Stimulated activated CD8-positive, alpha-beta memory T cell treated with anti-CD3 and anti-CD28 coated beads, Interleukin-4, amount 100 ng/mL, for 1 hour (primary cell): ENCODE data around the gene ZFPM1.

ENCODE experiments used
- DNase-seq, 2 donors: peaks; one replicate each; pipeline ENCODE4 v3.0.0-alpha.2; 2020; ENCODE audit warnings: low read depth in 2 of 2, low spot score in 1 of 2

ZFPM1 gene

DNA sequence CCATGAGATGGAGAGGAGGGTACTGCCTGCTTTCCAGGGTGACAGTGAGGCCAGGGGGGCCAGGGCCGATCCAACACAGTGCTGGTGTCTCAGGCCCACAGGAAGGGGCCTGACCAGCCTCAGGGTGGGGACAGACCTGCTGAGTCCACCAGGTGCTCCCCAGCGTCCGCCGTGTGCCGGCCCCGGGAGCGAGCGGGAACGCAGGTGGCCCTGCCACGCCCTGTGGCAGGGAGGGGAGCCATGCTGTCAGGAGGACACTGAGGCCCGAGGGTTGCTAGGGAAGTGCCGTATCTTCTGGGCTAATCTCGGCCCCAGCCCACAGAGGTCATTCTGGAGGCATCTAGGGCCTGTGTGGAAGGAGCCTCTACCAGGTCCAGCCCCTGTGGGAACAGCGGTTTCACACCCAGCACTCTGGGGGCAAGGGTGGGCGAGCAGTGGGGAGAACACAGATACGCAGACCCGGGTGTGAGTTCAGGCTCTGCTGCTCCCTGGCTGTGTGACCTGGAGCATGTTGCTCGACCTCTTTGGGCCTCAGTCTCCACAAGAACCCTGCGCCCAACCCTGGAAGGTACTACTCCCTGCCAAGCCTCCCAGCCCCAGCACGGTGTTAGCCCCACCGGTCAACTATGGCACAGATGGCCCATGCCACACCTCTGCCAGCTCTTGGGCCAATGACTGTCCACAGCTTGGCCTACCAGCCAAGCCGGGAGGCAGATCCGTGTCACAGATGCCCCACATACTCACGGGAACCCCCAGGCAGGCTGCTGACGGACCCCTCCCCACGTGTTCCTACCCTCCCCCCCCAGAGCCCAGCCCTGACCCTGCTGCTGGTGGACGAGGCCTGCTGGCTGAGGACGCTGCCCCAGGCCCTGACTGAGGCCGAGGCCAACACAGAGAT, 73.2 kb downstream of the ZFPM1 start:
- DNase-seq, result no peak

DNA sequence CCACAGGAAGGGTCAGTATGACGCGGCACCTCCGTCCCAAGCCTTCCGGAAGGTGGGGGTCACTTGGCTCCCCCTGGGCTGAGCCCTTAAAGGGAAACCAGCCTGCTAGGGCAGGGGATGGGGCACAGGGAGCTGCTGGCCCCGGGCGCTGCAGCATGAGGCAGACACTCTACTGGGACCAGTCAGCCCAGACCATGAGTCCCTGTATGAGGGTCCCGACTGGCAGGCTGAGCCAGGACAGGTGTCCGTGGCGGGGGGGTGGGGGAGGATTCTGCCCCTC, 73.8 kb downstream of the ZFPM1 start:
- DNase-seq, result no peak

DNA sequence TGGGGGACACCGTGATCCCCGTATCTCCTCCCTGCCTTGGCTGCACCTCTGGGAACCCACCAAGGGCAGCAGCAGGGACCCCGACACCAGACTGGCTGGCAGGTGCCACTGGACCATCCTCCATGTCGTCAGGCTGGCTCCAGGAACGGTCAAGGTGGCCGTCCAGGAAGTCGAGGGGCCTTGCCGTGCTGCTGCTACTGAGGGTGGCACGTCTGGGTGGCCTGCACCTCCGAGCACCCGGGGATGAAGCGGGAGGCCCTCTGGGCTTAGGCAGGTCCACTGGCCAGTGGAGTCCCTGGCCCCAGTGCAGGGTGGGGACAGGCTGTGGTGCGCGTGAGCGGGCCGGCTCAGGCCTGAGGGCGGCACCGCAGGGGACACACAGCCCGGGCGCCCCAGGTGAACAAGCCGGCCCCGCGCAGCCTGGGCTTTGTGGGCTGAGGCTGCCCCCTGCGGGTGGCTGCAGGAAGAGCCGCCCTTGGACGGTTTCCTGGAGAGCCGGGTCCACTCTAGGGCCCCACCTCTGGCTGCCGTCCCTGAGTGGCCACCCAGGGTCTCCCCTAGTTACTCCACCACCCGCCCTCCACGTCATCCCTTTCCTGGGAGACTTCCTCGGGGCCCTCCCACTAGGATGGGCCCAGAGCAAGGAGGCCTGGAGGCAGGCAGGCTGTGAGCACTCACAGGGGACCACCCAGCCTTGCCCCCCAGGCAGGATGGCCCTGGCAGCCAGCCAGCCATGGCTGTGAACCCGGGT, 74.3 kb downstream of the ZFPM1 start:
- DNase-seq, result peak; percentile 25 to 31

DNA sequence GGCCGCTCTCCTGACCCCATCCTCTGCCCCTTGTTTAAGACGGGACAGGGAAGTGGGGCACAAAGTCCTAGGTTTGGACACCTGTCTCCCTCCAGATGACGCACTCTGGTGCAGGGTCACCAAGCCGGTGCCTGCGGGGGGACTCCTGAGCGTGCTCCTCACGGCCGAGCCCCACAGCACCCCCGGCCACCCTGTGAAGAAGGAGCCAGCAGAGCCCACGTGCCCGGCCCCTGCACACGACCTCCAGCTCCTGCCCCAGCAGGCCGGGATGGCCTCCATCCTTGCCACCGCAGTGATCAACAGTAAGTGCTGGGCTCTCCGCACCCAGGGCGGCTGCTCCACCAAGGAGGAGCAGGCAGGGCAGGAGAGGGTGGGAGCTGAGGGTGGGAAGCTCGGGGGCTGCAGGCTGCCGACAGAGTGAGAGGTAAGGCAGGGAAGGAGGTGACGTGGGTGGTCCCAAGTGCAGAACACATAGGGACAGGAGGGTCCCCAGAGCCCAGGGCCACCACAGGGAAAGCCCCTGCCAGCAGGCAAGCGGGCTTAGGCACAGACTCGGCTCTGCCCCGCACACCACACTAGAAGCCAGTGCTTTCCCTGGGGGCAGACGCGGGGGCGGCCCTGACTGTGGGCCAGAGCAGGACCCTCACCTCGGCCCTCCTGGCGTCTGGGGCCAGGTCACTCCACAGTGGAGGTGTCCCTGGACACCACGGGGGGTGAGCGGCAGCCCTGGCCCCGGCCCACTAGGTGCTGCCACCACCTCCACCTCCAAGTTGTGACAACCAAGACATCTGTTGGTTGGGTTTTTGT, 75.1 kb downstream of the ZFPM1 start:
- DNase-seq, result no peak

DNA sequence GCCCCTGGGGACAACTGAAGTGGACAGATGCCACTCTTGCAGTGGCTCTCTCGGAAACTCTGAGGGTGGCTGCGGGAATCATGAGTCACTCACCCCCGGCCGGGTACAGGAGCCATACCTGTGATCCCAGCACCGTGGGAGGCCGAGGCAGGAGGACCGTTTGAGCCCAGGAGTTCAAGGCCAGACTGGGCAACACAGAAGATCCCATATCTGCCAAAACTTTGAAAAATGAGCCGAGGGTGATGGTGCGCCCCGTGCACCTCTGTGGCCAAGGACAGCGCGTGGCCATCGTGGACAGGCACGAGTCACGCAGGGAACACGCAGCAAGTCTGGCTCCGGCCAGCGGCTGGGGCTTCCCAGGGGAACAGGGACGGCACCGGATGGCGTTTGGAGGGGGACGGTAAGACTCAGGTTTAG, 75.8 kb downstream of the ZFPM1 start:
- DNase-seq, result no peak

DNA sequence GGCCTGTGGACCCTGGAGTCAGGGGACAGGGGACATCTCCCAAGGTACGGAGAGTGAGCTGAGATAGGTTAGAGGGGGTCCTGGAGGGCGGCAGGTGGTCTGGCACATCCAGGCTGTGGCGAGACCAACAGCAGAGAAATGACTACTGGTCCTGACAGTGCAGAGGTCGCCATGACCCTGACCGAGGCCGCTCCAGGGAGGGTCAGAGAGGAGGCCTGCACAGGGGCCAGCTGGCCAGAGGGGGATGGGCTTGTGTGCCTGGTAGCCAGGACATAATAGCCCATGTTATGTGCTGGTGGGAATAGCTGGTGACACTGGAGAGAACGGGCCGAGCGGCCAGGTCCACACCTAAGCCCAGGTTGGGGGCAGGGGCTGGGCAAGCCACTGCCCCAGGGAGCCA, 76.5 kb downstream of the ZFPM1 start:
- DNase-seq, result no peak

DNA sequence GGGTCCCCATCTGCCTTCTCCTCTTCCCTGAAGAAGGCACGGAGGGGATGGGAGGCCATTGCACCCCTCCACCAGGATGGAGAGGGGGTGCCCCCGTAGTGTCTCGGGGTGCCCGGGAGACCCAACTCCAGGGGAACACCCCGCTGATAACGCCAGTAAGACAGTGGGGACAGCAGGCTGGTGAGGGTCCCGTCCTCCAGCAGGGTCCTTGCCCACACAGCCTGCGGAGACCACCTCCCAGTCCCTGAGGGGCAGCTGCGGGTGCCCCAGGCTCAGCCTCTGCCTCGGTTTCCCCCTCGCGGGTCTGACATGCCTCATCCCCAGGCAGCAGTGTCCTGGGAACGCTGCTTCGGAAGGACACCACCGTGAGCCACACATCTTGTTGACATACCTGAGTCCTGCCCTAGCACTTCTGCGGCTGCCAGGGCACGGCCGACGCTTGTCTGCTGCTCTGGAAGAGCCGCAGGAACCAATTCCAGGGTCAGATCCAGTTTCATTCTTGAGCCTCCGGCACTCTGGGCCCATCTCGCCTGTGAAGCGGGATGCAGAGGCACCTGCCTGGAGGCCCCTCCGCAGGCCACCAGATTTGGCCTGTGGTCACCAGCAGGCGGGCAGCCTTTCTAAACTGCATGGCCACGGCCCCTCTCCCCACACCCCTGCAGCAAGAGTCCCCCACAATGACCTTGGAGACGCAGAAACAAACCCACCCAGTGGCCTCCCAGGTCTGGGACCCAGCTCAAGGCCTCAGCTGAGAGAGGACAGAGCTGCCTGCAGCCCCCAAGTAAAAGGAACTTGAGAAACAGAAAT, 77.2 kb downstream of the ZFPM1 start:
- DNase-seq, result no peak

DNA sequence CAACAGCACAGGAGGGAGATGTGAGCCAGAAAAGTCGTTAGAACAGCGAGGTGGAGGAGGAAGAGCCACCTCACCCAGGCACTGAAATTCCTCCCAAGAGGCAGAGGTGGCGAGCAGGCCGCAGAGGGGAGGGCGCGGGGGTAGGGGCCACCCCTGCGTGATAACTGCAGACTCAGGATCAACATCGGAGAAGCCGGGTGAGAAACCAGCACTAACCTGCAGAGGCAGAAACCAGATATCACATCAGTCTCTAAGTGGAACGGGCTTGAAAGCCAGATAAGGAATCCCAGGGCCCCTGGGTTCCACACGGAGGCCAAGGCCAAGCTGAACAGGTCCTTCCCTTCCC, 77.8 kb downstream of the ZFPM1 start:
- no peak for DNase-seq

DNA sequence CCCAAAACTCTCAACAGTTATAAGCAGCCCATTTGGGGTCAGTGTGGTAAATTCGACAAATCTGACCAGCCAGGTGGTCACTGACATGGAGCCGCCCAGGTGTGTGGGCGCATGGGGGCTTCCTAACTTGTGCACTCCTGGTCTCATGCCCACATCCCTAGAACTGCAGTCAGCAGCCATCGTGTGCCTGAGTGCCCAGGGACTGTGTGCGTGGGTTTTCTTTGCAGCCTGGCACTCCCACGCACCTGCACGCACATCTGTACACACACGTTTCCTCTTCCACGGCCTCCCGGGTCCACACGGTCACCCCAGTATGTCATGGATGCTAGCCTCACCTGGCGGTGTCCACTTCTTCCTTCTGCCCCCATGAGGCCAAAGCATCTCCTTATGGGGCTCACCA, 78.3 kb downstream of the ZFPM1 start:
- no peak for DNase-seq

DNA sequence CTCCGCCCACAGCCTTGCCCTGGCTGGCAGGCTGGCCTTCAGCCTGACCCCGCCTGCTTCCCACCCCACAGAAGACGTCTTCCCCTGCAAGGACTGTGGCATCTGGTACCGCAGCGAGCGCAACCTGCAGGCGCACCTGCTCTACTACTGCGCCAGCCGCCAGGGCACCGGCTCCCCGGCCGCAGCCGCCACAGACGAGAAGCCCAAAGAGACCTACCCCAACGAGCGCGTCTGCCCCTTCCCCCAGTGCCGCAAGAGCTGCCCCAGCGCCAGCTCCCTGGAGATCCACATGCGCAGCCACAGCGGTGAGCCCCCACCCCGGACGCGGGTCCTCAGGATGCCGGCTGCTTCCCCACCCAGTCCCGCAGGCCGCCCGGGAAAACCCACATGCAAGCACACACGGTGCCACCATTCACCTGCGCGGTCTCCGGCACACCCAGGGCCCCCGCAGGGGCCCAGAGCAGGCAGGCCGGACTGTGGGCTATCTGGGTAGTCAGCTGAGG, 78.9 kb downstream of the ZFPM1 start:
- no peak for DNase-seq

DNA sequence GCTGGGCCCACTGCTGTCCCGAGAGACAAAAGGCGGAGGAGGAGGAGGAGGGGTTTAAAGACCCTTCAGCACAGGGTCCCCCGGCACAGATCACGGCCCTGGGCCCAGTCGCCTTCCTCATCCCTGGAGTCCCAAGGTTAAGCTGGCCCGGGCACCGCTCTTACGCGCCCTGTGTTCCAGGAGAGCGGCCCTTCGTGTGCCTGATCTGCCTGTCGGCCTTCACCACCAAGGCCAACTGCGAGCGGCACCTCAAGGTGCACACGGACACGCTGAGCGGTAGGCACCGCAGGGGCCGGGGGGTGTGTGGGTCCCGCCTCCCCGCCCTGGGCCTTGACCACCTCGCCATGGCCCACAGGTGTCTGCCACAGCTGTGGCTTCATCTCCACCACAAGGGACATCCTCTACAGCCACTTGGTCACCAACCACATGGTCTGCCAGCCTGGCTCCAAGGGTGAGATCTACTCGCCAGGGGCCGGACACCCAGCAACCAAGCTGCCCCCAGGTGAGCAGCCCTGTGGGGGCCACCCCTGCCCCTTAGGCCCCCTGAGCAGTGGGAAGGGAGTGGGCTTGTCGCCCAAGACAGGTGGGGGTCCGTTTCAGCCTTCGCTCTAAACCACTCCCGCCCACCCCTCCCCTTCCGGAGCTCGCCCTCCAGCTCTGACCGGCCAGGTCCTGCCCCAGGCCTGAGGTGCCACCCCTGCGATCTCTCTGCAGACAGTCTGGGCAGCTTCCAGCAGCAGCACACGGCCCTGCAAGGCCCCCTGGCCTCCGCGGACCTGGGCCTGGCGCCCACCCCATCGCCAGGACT, 79.6 kb downstream of the ZFPM1 start:
- DNase-seq, result no peak

DNA sequence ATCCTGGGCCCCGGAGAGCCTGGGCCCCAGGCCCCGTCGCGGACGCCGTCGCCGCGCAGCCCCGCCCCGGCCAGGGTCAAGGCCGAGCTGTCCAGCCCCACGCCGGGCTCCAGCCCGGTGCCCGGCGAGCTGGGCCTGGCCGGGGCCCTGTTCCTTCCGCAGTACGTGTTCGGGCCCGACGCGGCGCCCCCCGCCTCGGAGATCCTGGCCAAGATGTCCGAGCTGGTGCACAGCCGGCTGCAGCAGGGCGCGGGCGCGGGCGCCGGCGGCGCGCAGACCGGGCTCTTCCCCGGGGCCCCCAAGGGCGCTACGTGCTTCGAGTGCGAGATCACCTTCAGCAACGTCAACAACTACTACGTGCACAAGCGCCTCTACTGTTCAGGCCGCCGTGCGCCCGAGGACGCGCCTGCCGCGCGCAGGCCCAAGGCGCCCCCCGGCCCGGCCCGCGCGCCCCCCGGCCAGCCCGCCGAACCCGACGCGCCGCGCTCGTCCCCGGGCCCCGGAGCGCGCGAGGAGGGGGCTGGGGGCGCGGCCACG, 80.4 kb downstream of the ZFPM1 start:
- no peak for DNase-seq

DNA sequence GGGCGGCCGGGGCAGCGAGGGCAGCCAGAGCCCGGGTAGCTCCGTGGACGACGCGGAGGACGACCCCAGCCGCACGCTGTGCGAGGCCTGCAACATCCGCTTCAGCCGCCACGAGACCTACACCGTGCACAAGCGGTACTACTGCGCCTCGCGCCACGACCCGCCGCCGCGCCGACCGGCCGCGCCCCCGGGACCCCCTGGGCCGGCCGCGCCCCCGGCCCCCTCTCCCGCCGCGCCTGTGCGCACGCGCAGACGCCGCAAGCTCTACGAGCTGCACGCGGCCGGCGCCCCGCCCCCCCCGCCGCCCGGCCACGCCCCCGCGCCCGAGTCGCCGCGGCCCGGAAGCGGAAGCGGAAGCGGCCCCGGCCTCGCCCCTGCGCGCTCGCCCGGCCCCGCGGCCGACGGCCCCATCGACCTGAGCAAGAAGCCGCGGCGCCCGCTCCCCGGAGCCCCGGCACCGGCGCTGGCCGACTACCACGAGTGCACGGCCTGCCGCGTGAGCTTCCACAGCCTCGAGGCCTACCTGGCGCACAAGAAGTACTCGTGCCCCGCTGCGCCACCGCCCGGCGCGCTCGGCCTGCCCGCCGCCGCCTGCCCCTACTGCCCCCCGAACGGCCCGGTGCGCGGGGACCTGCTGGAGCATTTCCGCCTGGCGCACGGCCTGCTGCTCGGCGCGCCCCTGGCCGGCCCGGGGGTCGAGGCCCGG, 81.0 kb downstream of the ZFPM1 start:
- DNase-seq, result peak; percentile 44 to 54

DNA sequence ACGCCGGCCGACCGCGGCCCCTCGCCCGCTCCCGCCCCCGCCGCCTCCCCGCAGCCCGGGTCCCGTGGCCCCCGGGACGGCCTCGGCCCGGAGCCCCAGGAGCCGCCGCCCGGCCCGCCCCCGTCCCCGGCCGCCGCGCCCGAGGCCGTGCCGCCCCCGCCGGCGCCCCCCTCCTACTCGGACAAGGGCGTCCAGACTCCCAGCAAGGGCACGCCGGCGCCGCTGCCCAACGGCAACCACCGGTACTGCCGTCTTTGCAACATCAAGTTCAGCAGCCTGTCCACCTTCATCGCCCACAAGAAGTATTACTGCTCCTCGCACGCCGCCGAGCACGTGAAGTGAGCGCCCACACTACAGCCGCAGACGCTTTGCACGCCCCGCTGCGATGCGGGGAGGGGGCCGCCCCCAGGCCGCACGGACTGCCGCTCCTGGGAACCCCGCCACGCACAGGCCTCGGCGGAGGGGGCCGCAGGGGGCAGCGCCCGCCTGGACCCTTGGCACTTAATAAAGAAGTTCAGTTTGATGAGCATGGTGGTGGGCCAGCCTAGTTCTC, 81.6 kb downstream of the ZFPM1 start:
- DNase-seq, result no peak

DNA sequence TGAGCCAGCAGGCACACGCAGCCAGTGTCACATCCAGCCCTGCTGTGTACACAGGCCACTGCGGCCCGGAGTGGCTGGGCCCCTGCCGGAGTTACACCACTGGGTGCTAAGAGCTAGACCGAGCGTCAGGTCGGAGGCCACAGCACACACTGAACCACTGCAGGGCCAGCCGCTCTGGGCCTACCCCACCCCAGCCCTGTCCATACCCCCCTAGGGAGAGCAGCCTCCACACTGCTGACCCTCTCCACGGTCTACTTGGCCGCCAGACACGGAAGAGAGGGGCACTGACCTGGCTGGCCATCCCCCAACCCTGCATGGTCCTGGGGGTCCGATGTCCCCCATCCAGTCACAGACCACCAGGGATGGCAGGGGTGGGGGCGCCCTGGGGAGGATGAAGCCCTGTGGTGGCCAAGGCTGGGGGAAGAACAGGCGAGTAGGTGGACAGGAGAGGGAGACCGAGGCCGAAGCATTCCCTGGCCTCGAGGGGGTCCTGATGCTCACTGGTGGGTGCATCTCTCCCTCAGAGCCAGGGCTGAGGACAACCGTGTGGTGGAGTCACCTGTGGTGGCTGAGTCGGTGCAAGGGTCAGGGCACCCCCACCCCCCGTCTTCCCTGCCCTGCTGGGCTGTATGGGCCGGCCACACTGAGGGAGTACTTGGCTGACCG, 82.2 kb downstream of the ZFPM1 start:
- DNase-seq, result no peak

DNA sequence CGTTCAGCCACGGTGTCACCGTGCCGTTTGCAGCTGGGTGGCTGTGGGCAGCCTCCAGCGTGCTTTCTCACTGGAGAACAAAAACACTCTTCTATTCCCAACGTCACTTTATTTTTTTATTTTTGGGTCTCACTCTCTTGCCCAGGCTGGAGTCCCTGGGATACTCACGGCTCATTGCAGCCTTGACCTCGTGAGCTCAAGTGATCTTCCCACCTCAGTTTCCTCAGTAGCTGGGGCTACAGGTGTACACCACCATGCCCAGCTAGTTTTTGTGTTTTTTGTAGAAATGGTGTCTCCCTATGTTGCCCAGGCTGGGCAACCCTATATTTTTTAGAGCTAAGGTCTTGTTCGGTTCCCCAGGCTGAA, 82.8 kb downstream of the ZFPM1 start:
- no peak for DNase-seq

DNA sequence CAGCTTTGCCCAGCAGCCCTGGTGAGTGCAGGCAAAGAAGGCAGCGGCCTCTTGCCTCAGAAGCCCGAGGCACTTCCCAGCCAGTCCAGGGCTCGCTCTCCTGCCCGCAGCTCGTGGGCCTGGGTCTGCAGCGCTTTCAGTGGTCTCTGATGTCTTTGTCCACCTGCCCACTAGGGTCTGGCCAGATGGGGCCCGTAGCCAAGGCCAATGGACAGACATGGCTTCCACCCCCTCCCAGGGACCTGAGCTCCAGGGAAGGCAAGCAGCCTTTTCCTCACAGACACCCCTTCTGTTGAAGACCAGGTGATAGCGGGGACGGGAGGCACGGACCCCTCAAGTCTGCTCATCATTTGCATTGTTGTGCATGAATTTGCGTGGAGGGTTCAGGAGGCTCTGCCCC, 83.4 kb downstream of the ZFPM1 start:
- no peak for DNase-seq

DNA sequence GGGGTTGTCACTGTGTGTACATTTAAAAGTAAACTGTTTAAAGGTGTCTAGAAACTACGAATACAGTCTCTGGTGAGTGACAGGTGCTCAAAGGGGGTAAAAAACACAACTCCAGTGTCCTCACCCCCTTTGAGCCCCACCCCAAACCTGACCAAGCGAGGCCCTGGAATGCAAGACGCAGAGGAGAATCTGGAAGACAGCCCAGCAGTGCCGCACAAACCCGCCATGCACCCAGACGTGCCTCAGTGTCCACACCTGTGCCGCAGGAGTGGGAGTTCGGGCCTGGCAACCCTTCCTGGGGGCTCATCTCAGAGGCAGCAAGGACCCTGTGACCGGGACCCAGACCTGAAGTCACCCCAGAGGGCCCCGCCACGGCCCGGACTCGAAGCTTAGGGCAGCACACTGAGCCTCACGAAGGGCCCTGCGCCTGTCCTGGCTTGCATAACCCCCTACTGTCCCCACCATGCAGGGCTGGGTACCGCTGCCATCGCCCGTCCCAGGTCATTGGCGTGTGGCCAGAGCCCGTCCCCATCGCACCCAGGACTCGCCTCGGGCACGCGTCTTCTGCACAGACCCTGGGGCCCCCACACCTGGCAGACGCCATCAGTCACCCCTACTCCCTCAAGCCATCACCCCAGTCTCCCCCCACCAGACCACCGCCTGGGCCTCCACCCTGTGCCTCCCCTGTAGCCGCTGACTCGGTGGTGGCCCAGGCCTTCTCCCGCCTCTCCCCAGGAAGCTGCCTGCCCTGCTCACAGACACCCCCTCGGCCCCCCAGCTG, 84.1 kb downstream of the ZFPM1 start:
- DNase-seq, result no peak
